HG03457 (cell line): ENCODE data around the gene CCN6.

Experiments
- ATAC-seq: cut with Tn5 transposase; IDR thresholded peaks from one replicate; pipeline ENCODE4 v1.9.1; 2021; ENCODE audit warnings: moderate number of reproducible peaks; ENCODE audit not compliant: unreplicated experiment

Gene CCN6

DNA sequence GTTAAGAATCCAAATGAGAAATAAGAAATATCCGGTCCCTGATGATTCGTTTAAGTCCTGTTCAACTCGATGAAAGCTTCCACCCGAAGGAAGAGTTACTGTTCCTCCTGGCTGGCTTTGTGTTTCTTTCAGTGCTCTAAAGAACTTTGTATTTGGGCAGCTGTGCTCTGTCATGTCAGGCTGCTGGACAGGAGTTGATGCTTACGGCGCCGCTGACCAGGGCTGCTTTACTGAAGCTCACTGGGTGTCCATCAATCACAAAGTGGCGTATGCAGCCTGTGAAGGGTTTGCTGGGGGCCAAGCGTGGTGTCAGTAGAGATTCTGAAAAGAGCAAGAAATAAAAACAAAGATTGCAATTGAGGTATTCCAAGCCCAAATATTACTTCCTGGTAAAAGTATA is 55.4 kb downstream of the CCN6 start:
- no peak for ATAC-seq

DNA sequence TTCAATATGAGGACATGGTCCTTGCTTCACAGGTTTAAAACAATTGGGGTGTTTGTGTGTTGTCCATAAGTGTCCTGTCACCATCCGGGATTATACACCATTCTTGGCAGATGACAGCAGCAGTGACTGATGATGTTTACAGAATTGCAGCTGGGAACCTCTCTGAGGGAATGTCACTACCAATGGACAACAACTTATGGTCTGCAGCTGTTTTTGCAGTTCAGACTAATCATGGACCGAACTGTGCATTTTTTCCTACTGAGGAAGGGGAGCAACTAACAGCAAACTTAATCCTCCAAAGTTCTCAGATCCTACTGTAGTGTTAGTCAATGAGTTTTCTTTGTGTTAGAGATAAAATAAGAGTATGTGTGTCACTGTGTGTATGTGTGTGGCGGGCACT is 59.5 kb downstream of the CCN6 start:
- ATAC-seq: no peak

DNA sequence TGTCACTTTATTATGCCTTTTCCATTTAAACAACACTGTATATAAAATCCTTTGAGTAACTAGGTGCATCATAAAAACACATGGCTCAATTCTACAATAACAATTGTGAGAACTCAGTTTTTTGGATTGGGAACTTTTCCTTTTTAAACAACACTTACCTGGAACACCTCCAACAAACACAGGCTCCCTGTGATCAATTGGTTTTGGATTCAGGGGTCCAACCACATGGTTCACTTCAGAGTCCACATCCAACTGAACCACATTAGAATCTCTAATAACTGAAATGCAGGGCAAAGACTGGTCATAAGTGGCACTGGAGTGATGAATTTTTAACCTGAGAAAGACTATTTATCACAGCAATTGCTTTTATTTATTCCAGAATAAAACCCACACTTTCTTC is 60.0 kb downstream of the CCN6 start:
- ATAC-seq: no peak

- ATAC-seq: no peak
These were observed 60.8 kb downstream of the CCN6 start for GRCh38 chr6:112114577-112115223.

DNA sequence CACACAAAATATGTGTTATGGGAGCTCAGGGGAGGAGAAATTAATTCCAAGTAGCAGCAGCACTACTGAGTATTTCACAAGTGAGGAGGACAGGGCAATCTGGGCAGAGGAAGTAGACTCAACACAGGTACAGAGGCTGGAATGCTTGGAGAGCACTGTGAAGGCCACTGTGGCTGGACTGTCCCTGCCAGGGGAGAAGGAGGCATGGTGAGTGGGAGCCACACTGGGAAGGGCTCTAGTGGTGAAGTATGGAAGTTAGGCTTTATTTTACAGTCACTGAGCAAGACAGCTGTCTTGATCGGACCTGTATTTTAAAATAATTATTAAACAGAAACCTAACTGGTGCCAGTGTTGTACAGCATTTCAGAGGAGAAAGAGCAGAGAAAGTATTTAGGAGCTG is 62.3 kb downstream of the CCN6 start:
- no peak for ATAC-seq

GRCh38 chr6:112117554-112117953 is 63.6 kb downstream of the CCN6 start:
- no peak for ATAC-seq

- ATAC-seq: no peak
These were observed 64.1 kb downstream of the CCN6 start for GRCh38 chr6:112118034-112118433.
